ENCODE measurements around the gene LRRC42. TPM values are rescaled to one million over a fixed set of nuclear protein-coding genes. Genes with fewer than 3 reads are reported as not detected.

Gene LRRC42
- total and polyA plus RNA-seq, 10 of the 15 experiments (the other 5 are each of a cell fraction or from before 2014, with no cell fraction given), result 11.0 to 34.4 (median 23.0) TPM

DNA sequence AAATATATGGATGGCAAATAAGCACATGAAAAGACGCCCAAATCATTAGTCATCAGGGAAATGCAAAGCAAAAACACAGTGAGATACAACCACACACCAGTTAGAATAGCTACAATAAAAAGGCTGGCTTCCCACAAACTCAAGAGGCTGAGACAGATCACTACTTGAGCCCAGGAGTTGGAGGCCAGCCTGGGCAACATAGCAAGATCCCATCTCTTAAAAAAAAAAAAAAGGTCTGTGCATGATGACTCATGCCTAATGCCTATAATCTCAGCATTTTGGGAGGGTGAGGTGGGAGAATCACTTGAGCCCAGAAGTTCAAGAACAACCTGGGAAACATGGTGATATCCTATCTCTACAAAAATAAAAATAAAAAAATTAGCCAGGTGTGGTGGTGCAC, 52.1 kb downstream of the LRRC42 start:
- 91% methylated on average over 1 of the region's 1 CpG for WGBS (ENCODE audit: insufficient coverage, insufficient replicate concordance, low lambda C conversion rate, missing lambda C conversion rate)
- ChIA-PET SMC1A (ENCODE audit: uncharacterized antibody, unreplicated experiment) (no interaction called here), RAD21 (ENCODE audit: unreplicated experiment) (no interaction called here), CTCF (no interaction called here), POLR2A (no interaction called here)
- no peaks in the 10 kb centered on the region for H3K36me3 ChIP-seq (ENCODE audit: control insufficient read depth in 2 of 2, insufficient read depth in 2 of 2, low read length in 1 of 2)
- no peak for TF ChIP-seq SMAD5 (IDR thresholded peaks at IDR 0.05; ENCODE audit: low read depth)
- TF ChIP-seq TCF12 (IDR thresholded peaks at IDR 0.05; ENCODE audit: low read depth, low read length), result no peak
- no peak for TF ChIP-seq ESRRA (IDR thresholded peaks at IDR 0.05; ENCODE audit: low read length)
- no peak for TF ChIP-seq KLF5 (IDR thresholded peaks at IDR 0.05; ENCODE audit: partially characterized antibody)
- no peaks in the 10 kb centered on the region for H4K20me1 ChIP-seq (ENCODE audit: control insufficient read depth, insufficient read depth)
- FAIRE-seq (no peak), ATAC-seq (no peak), DNase-seq (ENCODE audit: low read depth, low spot score) (no peak)
- H3K27ac ChIP-seq (ENCODE audit: control insufficient read depth, insufficient read depth), result no peak overlapping the region
- no peaks in the 10 kb centered on the region for H3K79me2 ChIP-seq (ENCODE audit: control insufficient read depth, insufficient read depth, low read length)
- no peak overlapping the region for H3K4me3 ChIP-seq
- H3K4me1 ChIP-seq (ENCODE audit: control insufficient read depth, insufficient read depth, low read length), result no peaks in the 10 kb centered on the region
- H3K9me3 ChIP-seq (replicated peaks; ENCODE audit: control insufficient read depth, insufficient read depth, low read length), result no peaks in the 10 kb centered on the region; the same call in 2 of the 3 replicates
- no TSS peak for BruUV-seq (replicated peaks)
- no peak overlapping the region for H3K4me2 ChIP-seq (ENCODE audit: control insufficient read depth, insufficient read depth)
- in situ Hi-C loops (cut with MboI), result no loop called here
- H3K27me3 ChIP-seq (replicated peaks in 1 of 2; ENCODE audit: control insufficient read depth in 2 of 2, insufficient read depth in 2 of 2, low read length in 1 of 2), result no peaks in the 10 kb centered on the region
- no peak overlapping the region for H3K9ac ChIP-seq (ENCODE audit: control insufficient read depth, insufficient read depth, low read length)
- intact Hi-C loops (cut with micrococcal nuclease; ENCODE audit: unreplicated experiment), result no loop called here
- no peak overlapping the region for H2AFZ ChIP-seq (ENCODE audit: control insufficient read depth, low read depth, low read length)

DNA sequence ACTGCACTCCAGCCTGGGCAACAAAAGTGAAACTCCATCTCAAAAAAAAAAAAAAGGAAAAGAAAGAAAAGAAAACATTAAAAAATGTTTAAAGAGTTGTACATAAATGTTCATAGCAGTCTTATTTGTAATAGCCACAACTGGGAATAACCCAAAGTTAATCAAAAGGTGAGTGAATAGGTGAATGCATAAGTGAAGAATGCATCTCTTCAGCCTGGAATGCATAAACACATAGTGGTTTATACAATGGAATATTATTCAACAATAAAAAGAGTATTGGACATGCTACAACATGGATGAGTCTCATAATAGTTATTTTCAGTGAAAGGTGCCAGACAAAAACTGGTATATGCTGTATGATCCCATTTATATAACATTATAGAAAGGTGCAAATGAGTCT, 53.8 kb downstream of the LRRC42 start:
- CTCF ChIA-PET, result no interaction called here
- POLR2A ChIA-PET, result no interaction called here
- Histone ChIP-seq H3K27me3 (replicated peaks in 1 of 2; ENCODE audit: control insufficient read depth in 2 of 2, insufficient read depth in 2 of 2, low read length in 1 of 2) (no peaks in the 10 kb centered on the region), H3K79me2 (ENCODE audit: control insufficient read depth, insufficient read depth, low read length) (no peaks in the 10 kb centered on the region), H3K36me3 (ENCODE audit: control insufficient read depth in 2 of 2, insufficient read depth in 2 of 2, low read length in 1 of 2) (no peaks in the 10 kb centered on the region), H3K4me1 (ENCODE audit: control insufficient read depth, insufficient read depth, low read length) (no peaks in the 10 kb centered on the region), H2AFZ (ENCODE audit: control insufficient read depth, low read depth, low read length) (no peak overlapping the region), H4K20me1 (ENCODE audit: control insufficient read depth, insufficient read depth) (no peaks in the 10 kb centered on the region), H3K9me3 (replicated peaks; ENCODE audit: control insufficient read depth, insufficient read depth, low read length) (no peaks in the 10 kb centered on the region; the same call in 2 of the 3 replicates), H3K4me2 (ENCODE audit: control insufficient read depth, insufficient read depth) (no peak overlapping the region), H3K27ac (ENCODE audit: control insufficient read depth, insufficient read depth) (no peak overlapping the region), H3K9ac (ENCODE audit: control insufficient read depth, insufficient read depth, low read length) (no peak overlapping the region), H3K4me3 (no peak overlapping the region)
- intact Hi-C loops (cut with micrococcal nuclease; ENCODE audit: unreplicated experiment), result no loop called here
- in situ Hi-C loops (cut with MboI), result no loop called here
- TF ChIP-seq, protein P1, sequence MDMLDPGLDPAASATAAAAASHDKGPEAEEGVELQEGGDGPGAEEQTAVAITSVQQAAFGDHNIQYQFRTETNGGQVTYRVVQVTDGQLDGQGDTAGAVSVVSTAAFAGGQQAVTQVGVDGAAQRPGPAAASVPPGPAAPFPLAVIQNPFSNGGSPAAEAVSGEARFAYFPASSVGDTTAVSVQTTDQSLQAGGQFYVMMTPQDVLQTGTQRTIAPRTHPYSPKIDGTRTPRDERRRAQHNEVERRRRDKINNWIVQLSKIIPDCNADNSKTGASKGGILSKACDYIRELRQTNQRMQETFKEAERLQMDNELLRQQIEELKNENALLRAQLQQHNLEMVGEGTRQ (IDR thresholded peaks at IDR 0.05; ENCODE audit: borderline replicate concordance, low read depth, low read length), result no peak
- TF ChIP-seq, protein P2, sequence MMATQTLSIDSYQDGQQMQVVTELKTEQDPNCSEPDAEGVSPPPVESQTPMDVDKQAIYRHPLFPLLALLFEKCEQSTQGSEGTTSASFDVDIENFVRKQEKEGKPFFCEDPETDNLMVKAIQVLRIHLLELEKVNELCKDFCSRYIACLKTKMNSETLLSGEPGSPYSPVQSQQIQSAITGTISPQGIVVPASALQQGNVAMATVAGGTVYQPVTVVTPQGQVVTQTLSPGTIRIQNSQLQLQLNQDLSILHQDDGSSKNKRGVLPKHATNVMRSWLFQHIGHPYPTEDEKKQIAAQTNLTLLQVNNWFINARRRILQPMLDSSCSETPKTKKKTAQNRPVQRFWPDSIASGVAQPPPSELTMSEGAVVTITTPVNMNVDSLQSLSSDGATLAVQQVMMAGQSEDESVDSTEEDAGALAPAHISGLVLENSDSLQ (IDR thresholded peaks at IDR 0.05), result no peak
- no peak for TF ChIP-seq SREBF2 (IDR thresholded peaks at IDR 0.05; ENCODE audit: low read length)
- no peak for TF ChIP-seq KAT2A (conservative IDR thresholded peaks at IDR 0.05; ENCODE audit: control insufficient read depth, low read depth, low read length)
- TF ChIP-seq, protein P3, sequence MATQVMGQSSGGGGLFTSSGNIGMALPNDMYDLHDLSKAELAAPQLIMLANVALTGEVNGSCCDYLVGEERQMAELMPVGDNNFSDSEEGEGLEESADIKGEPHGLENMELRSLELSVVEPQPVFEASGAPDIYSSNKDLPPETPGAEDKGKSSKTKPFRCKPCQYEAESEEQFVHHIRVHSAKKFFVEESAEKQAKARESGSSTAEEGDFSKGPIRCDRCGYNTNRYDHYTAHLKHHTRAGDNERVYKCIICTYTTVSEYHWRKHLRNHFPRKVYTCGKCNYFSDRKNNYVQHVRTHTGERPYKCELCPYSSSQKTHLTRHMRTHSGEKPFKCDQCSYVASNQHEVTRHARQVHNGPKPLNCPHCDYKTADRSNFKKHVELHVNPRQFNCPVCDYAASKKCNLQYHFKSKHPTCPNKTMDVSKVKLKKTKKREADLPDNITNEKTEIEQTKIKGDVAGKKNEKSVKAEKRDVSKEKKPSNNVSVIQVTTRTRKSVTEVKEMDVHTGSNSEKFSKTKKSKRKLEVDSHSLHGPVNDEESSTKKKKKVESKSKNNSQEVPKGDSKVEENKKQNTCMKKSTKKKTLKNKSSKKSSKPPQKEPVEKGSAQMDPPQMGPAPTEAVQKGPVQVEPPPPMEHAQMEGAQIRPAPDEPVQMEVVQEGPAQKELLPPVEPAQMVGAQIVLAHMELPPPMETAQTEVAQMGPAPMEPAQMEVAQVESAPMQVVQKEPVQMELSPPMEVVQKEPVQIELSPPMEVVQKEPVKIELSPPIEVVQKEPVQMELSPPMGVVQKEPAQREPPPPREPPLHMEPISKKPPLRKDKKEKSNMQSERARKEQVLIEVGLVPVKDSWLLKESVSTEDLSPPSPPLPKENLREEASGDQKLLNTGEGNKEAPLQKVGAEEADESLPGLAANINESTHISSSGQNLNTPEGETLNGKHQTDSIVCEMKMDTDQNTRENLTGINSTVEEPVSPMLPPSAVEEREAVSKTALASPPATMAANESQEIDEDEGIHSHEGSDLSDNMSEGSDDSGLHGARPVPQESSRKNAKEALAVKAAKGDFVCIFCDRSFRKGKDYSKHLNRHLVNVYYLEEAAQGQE (IDR thresholded peaks at IDR 0.05; ENCODE audit: low read depth, low read length), result no peak
- TF ChIP-seq FOXK2 (IDR thresholded peaks at IDR 0.05), result no peak
- TF ChIP-seq, protein P4, sequence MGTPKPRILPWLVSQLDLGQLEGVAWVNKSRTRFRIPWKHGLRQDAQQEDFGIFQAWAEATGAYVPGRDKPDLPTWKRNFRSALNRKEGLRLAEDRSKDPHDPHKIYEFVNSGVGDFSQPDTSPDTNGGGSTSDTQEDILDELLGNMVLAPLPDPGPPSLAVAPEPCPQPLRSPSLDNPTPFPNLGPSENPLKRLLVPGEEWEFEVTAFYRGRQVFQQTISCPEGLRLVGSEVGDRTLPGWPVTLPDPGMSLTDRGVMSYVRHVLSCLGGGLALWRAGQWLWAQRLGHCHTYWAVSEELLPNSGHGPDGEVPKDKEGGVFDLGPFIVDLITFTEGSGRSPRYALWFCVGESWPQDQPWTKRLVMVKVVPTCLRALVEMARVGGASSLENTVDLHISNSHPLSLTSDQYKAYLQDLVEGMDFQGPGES (IDR thresholded peaks at IDR 0.05), result no peak
- no peak for TF ChIP-seq ZNF217 (IDR thresholded peaks at IDR 0.05)
- ATAC-seq (no peak), DNase-seq (ENCODE audit: low read depth, low spot score) (no peak), FAIRE-seq (no peak)
- SMC1A ChIA-PET (ENCODE audit: uncharacterized antibody, unreplicated experiment), result no interaction called here
- RAD21 ChIA-PET (ENCODE audit: unreplicated experiment), result no interaction called here
- no TSS peak for BruUV-seq (replicated peaks)
